Activated CD4-positive, alpha-beta memory T cell treated with anti-CD3 and anti-CD28 coated beads for 36 hours (primary cell): ENCODE results near the gene TMEM245. TPM values are rescaled to one million over a fixed set of nuclear protein-coding genes. Genes with fewer than 3 reads are reported as not detected.

ENCODE experiments used
- CTCF ChIA-PET: fragments of 350-600 bp; sonication (Branson Sonifier 250); formaldehyde crosslinking; loops from one replicate; lab custom pipeline; 2021; ENCODE audit warnings: antibody characterized with exemption, inconsistent platforms; lab: Charles Lee
- POLR2A ChIA-PET: fragments of 350-600 bp; sonication (Branson Sonifier 250); formaldehyde crosslinking; loops from one replicate; lab custom pipeline; 2021; ENCODE audit warnings: antibody characterized with exemption; lab: Charles Lee
- DNase-seq: peaks from one replicate; pipeline ENCODE4 v3.0.0-alpha.2; 2020
- H3K27ac Mint-ChIP-seq: one replicate; pipeline ENCODE4 v1.8.0; 2021; ENCODE audit warnings: mixed read lengths
- H3K27me3 Mint-ChIP-seq: one replicate; pipeline ENCODE4 v1.8.0; 2021; ENCODE audit warnings: mixed read lengths
- H3K36me3 Mint-ChIP-seq: one replicate; pipeline ENCODE4 v1.8.0; 2021; ENCODE audit warnings: mixed read lengths
- H3K4me1 Mint-ChIP-seq: one replicate; pipeline ENCODE4 v1.8.0; 2021; ENCODE audit warnings: low read depth, mixed read lengths
- H3K4me3 Mint-ChIP-seq: one replicate; pipeline ENCODE4 v1.8.0; 2021; ENCODE audit warnings: mild to moderate bottlenecking, mixed read lengths
- H3K9me3 Mint-ChIP-seq: one replicate; pipeline ENCODE4 v1.8.0; 2021; ENCODE audit warnings: mixed read lengths
- intact Hi-C: fragments of 100-400 bp; cut with micrococcal nuclease; formaldehyde crosslinking; loops from one replicate; pipeline ENCODE4 v1.15.1; 2023
- total RNA-seq, 2 experiments: library from RNA; stranded (reverse); gene quantifications; one replicate each; pipeline ENCODE4 v1.2.3, GENCODE V29; 2021

TMEM245 gene
- total RNA-seq, 2 experiments from 2014 or later = 23.0 TPM

- no peak for DNase-seq
- Mint-ChIP-seq H3K4me1 (peaks cover 86% of the 10 kb centered on the region), H3K27me3 (no peaks in the 10 kb centered on the region), H3K4me3 (peak overlapping the region; percentile 35), H3K36me3 (peaks cover 26% of the 10 kb centered on the region), H3K9me3 (peaks cover 7% of the 10 kb centered on the region), H3K27ac (peak overlapping the region; percentile 77)
- POLR2A ChIA-PET = no interaction called here
- CTCF ChIA-PET = no interaction called here
- intact Hi-C loops = no loop called here
Observed at GRCh38 chr9:109098171-109098959, 21.4 kb downstream of the TMEM245 start.

- POLR2A ChIA-PET = interaction anchor here (1.0 kb wide), 1 partner anchor 21 kb away, joined by 4 read pairs; no protein-coding TSS in a partner anchor
Observed at GRCh38 chr9:109097146-109097545, 22.6 kb downstream of the TMEM245 start.

GRCh38 chr9:109095321-109095720, 24.4 kb downstream of the TMEM245 start:
- H3K9me3 Mint-ChIP-seq = no peaks in the 10 kb centered on the region
- H3K27ac Mint-ChIP-seq = no peak overlapping the region
- ChIA-PET POLR2A (no interaction called here), CTCF (no interaction called here)
- no peak overlapping the region for H3K4me3 Mint-ChIP-seq
- H3K36me3 Mint-ChIP-seq = peaks cover 36% of the 10 kb centered on the region
- peaks cover 80% of the 10 kb centered on the region for H3K4me1 Mint-ChIP-seq
- H3K27me3 Mint-ChIP-seq = no peaks in the 10 kb centered on the region
- DNase-seq = no peak
- intact Hi-C loops = no loop called here

More at GRCh38 chr9:109097146-109097545, 22.6 kb downstream of the TMEM245 start:
- Mint-ChIP-seq H3K27me3 (no peaks in the 10 kb centered on the region), H3K27ac (no peak overlapping the region), H3K4me1 (peaks cover 86% of the 10 kb centered on the region), H3K4me3 (no peak overlapping the region), H3K9me3 (no peaks in the 10 kb centered on the region), H3K36me3 (peaks cover 28% of the 10 kb centered on the region)
- CTCF ChIA-PET = interaction anchor here (0.8 to 0.9 kb wide), 2 partner anchors 17 to 23 kb away, joined by 3 read pairs; partner anchors contain the start of gene TMEM245
- no peak for DNase-seq
- intact Hi-C loops = no loop called here

DNA sequence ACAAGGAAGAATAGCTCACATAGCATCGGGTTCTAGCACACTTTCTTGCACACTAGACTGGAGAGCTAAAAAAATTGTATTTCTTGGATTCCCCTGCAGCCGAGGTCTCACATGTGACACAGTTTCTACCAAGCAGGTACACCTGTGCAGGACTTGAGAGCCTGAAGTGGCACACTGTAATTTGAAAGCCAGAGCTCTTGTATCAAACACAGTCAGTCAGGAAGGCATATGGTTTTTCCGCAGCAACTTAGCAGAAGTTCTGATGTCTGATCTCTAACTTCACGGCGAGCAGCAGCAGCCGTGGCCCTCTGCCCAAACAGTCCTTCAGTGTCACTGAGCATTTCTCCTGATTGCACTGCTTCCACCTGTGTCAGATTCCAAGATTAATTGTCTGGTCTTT, 25.5 kb downstream of the TMEM245 start:
- ChIA-PET POLR2A (no interaction called here), CTCF (no interaction called here)
- H3K36me3 Mint-ChIP-seq = peaks cover 37% of the 10 kb centered on the region
- no peaks in the 10 kb centered on the region for H3K9me3 Mint-ChIP-seq
- intact Hi-C loops = no loop called here
- no peak overlapping the region for H3K27ac Mint-ChIP-seq
- no peaks in the 10 kb centered on the region for H3K27me3 Mint-ChIP-seq
- peaks cover 72% of the 10 kb centered on the region for H3K4me1 Mint-ChIP-seq
- no peak for DNase-seq
- H3K4me3 Mint-ChIP-seq = no peak overlapping the region

- intact Hi-C loops = loop anchor here (1.0 kb wide), 3 partner anchors 9 to 22 kb away; no protein-coding TSS in a partner anchor
- peaks cover 55% of the 10 kb centered on the region for H3K4me1 Mint-ChIP-seq
- CTCF ChIA-PET = interaction anchor here (1.2 kb wide), 1 partner anchor 26 kb away, joined by 3 read pairs; no protein-coding TSS in a partner anchor
- peaks cover 45% of the 10 kb centered on the region for H3K36me3 Mint-ChIP-seq
- POLR2A ChIA-PET = interaction anchor here (0.8 to 1.3 kb wide), 4 partner anchors 8 to 858 kb away, joined by 3 to 7 read pairs (median 4); no protein-coding TSS in a partner anchor
- no peak for DNase-seq
- H3K27me3 Mint-ChIP-seq = no peaks in the 10 kb centered on the region
- no peak overlapping the region for H3K4me3 Mint-ChIP-seq
- no peaks in the 10 kb centered on the region for H3K9me3 Mint-ChIP-seq
- peak overlapping the region; percentile 21 for H3K27ac Mint-ChIP-seq
Observed at GRCh38 chr9:109092587-109092986, 27.2 kb downstream of the TMEM245 start.

DNA sequence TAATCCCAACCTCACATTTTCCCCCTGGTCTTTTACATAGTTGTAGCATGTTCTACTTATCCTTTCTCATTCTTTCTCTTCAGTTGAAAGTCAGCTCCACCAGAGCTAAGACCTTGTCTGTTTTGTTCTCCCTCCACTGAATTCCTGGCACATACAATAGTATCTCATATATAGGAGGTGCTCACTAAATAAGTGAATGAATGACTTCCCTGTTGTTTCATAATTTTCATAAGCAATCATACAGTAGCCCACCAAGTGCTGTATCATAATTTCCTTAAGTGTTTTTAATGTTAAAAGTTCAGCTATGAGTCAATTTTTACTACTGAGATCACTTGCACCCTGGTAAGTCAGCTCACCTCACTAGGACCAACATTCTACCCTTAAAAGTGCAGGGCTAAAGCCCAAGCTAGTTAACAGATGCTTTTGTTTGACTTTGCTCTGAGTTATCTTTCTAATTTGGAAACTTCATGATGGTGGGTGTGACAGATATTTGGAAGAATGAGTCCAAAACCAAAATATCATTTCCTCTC, 27.6 kb downstream of the TMEM245 start:
- H3K36me3 Mint-ChIP-seq = peaks cover 45% of the 10 kb centered on the region
- DNase-seq = no peak
- no peaks in the 10 kb centered on the region for H3K27me3 Mint-ChIP-seq
- no peak overlapping the region for H3K4me3 Mint-ChIP-seq
- H3K4me1 Mint-ChIP-seq = peaks cover 52% of the 10 kb centered on the region
- intact Hi-C loops = loop anchor here (1.0 kb wide), 3 partner anchors 9 to 22 kb away; no protein-coding TSS in a partner anchor
- H3K27ac Mint-ChIP-seq = peak overlapping the region; percentile 21
- H3K9me3 Mint-ChIP-seq = no peaks in the 10 kb centered on the region
- CTCF ChIA-PET = interaction anchor here (1.2 kb wide), 1 partner anchor 26 kb away, joined by 3 read pairs; no protein-coding TSS in a partner anchor
- POLR2A ChIA-PET = interaction anchor here (0.6 to 1.3 kb wide), 7 partner anchors 9 to 859 kb away, joined by 3 to 7 read pairs (median 4); partner anchors contain the start of gene TMEM245

- Mint-ChIP-seq H3K4me1 (peaks cover 22% of the 10 kb centered on the region), H3K4me3 (no peak overlapping the region), H3K9me3 (no peaks in the 10 kb centered on the region), H3K27me3 (no peaks in the 10 kb centered on the region), H3K36me3 (peaks cover 50% of the 10 kb centered on the region), H3K27ac (no peak overlapping the region)
- intact Hi-C loops = no loop called here
- DNase-seq = no peak
- CTCF ChIA-PET = no interaction called here
- POLR2A ChIA-PET = interaction anchor here (0.6 kb wide), 1 partner anchor 32 kb away, joined by 3 read pairs; no protein-coding TSS in a partner anchor
Observed at GRCh38 chr9:109088221-109088620, 31.5 kb downstream of the TMEM245 start.

- intact Hi-C loops = no loop called here
- Mint-ChIP-seq H3K4me3 (no peak overlapping the region), H3K27ac (no peak overlapping the region), H3K4me1 (peaks cover 23% of the 10 kb centered on the region), H3K27me3 (no peaks in the 10 kb centered on the region), H3K9me3 (no peaks in the 10 kb centered on the region), H3K36me3 (peaks cover 48% of the 10 kb centered on the region)
- DNase-seq = no peak
- ChIA-PET CTCF (no interaction called here), POLR2A (interaction anchor here (0.6 kb wide), 1 partner anchor 32 kb away, joined by 3 read pairs; no protein-coding TSS in a partner anchor)
Observed at GRCh38 chr9:109087795-109088194, 32.0 kb downstream of the TMEM245 start.

GRCh38 chr9:109086221-109086620, 33.5 kb downstream of the TMEM245 start:
- H3K27ac Mint-ChIP-seq = no peak overlapping the region
- CTCF ChIA-PET = no interaction called here

DNA sequence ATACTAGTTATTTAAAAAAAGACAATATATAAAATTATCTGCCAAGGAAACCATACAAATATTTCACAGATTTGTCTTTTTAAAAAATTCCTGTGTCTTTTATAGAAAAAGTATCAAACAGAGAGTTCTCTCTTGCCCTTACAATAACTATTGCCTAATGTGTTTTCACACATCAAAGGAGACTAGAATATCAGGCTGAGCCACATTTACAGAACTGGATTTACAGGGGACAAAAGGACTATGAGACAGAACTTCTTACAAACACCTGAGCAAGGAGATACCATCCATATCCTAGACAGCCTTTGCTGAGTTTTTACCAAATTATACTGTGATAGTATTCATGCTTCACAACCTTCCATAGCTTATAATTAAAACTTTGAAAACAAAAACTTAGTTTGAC, 34.2 kb downstream of the TMEM245 start:
- H3K27me3 Mint-ChIP-seq = no peaks in the 10 kb centered on the region
- H3K36me3 Mint-ChIP-seq = peaks cover 36% of the 10 kb centered on the region

More at GRCh38 chr9:109086221-109086620, 33.5 kb downstream of the TMEM245 start:
- Mint-ChIP-seq H3K9me3 (no peaks in the 10 kb centered on the region), H3K4me1 (peaks cover 13% of the 10 kb centered on the region), H3K27me3 (no peaks in the 10 kb centered on the region), H3K36me3 (peaks cover 39% of the 10 kb centered on the region), H3K4me3 (no peak overlapping the region)
- POLR2A ChIA-PET = no interaction called here
- no peak for DNase-seq
- intact Hi-C loops = no loop called here

DNA sequence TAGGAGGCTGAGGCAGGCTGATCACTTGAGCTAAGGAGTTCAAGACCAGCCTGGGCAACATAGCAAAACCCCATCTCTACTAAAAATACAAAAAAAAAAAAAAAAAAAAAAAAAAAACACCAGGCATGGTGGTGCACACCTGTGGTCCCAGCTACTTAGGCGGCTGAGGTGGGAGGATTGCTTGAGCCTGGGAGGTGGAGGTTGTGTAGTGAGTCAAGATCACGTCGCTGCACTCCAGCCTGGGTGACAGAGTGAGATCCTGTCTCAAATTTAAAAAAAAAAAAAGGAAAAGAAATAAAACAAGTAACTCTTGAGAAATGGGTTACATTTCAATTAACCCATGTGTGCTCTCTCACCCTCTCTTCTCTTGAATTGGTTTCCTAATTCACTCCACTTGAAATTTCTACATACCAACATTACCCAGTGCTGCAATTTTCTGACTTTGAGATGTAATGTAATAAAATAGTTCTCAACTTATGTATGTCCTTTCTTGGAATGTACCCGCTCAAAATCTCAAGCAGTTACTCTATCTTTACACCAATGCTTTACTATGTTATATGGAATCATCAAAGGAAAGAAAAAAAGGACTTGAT, 35.8 kb downstream of the TMEM245 start:
- H3K27ac Mint-ChIP-seq = no peak overlapping the region
- no peaks in the 10 kb centered on the region for H3K9me3 Mint-ChIP-seq
- H3K27me3 Mint-ChIP-seq = no peaks in the 10 kb centered on the region
- peaks cover 43% of the 10 kb centered on the region for H3K36me3 Mint-ChIP-seq
- POLR2A ChIA-PET = no interaction called here
- CTCF ChIA-PET = interaction anchor here (0.7 kb wide), 1 partner anchor 195 kb away, joined by 7 read pairs; no protein-coding TSS in a partner anchor
- H3K4me3 Mint-ChIP-seq = no peak overlapping the region
- intact Hi-C loops = no loop called here
- peaks cover 9% of the 10 kb centered on the region for H3K4me1 Mint-ChIP-seq
- DNase-seq = no peak

More for the DNA sequence above, 34.2 kb downstream of the TMEM245 start:
- CTCF ChIA-PET = no interaction called here
- no peak for DNase-seq
- H3K4me3 Mint-ChIP-seq = no peak overlapping the region
- no peak overlapping the region for H3K27ac Mint-ChIP-seq
- H3K9me3 Mint-ChIP-seq = no peaks in the 10 kb centered on the region
- peaks cover 9% of the 10 kb centered on the region for H3K4me1 Mint-ChIP-seq
- intact Hi-C loops = no loop called here
- POLR2A ChIA-PET = no interaction called here

GRCh38 chr9:109083141-109083540, 36.6 kb downstream of the TMEM245 start:
- ChIA-PET CTCF (interaction anchor here (0.7 kb wide), 1 partner anchor 194 kb away, joined by 7 read pairs; no protein-coding TSS in a partner anchor), POLR2A (no interaction called here)
- H3K27me3 Mint-ChIP-seq = no peaks in the 10 kb centered on the region
- H3K9me3 Mint-ChIP-seq = no peaks in the 10 kb centered on the region
- no peak for DNase-seq
- no peak overlapping the region for H3K4me3 Mint-ChIP-seq
- H3K4me1 Mint-ChIP-seq = peaks cover 9% of the 10 kb centered on the region
- peaks cover 43% of the 10 kb centered on the region for H3K36me3 Mint-ChIP-seq
- no peak overlapping the region for H3K27ac Mint-ChIP-seq
- intact Hi-C loops = no loop called here
